Measurements from ENCODE around the gene CWH43.
"Not testable (repeated sequence)": the region's sequence is repeated elsewhere in the genome, so short reads cannot be mapped to it uniquely, and the experiment has no call there.

Gene CWH43

GRCh38 chr4:48979914-48980579 is 6.0 kb upstream of the CWH43 start:
- no peak for DNase-seq

GRCh38 chr4:48984005-48984404 is 2.1 kb upstream of the CWH43 start:
- DNase-seq = not testable (repeated sequence)

- DNase-seq = no peak
Observed at GRCh38 chr4:48985602-48985975, 486 bp upstream of the CWH43 start.

GRCh38 chr4:48986654-48987164 is 634 bp downstream of the CWH43 start:
- no peak for DNase-seq

- no peak for DNase-seq
Observed at GRCh38 chr4:48989461-48990203, 3.6 kb downstream of the CWH43 start.

- no peak for DNase-seq
Observed at GRCh38 chr4:48991357-48991756, 5.3 kb downstream of the CWH43 start.

GRCh38 chr4:48997962-48998361 is 11.9 kb downstream of the CWH43 start:
- DNase-seq = no peak

- no peak for DNase-seq
Observed at GRCh38 chr4:48998440-48998839, 12.4 kb downstream of the CWH43 start.

GRCh38 chr4:49000806-49001205 is 14.7 kb downstream of the CWH43 start:
- DNase-seq = no peak

GRCh38 chr4:49002931-49003330 is 16.9 kb downstream of the CWH43 start:
- no peak for DNase-seq

GRCh38 chr4:49018718-49019295 is 32.7 kb downstream of the CWH43 start:
- DNase-seq = no peak

GRCh38 chr4:49032440-49033161 is 46.5 kb downstream of the CWH43 start:
- no peak for DNase-seq

- no peak for DNase-seq
Observed at GRCh38 chr4:49036528-49036927, 50.5 kb downstream of the CWH43 start.

- DNase-seq = no peak
Observed at GRCh38 chr4:49044270-49044669, 58.2 kb downstream of the CWH43 start.

GRCh38 chr4:49058306-49058705 is 72.2 kb downstream of the CWH43 start:
- DNase-seq = no peak

- DNase-seq = no peak
Observed at GRCh38 chr4:49063670-49064069, 77.6 kb downstream of the CWH43 start.

GRCh38 chr4:49072196-49072595 is 86.1 kb downstream of the CWH43 start:
- not testable (repeated sequence) for DNase-seq

- not testable (repeated sequence) for DNase-seq
Observed at GRCh38 chr4:49091883-49092282, 105.8 kb downstream of the CWH43 start.

GRCh38 chr4:49092608-49093135 is 106.6 kb downstream of the CWH43 start:
- DNase-seq = not testable (repeated sequence)

- DNase-seq = not testable (repeated sequence)
Observed at GRCh38 chr4:49096215-49096614, 110.1 kb downstream of the CWH43 start.

- DNase-seq = not testable (repeated sequence)
Observed at GRCh38 chr4:49096627-49097026, 110.6 kb downstream of the CWH43 start.

GRCh38 chr4:49097071-49097470 is 111.0 kb downstream of the CWH43 start:
- DNase-seq = not testable (repeated sequence)

- DNase-seq = not testable (repeated sequence)
Observed at GRCh38 chr4:49097505-49097904, 111.4 kb downstream of the CWH43 start.

All from NK-92 treated with Interleukin-12 subunit alpha and Interleukin-12 subunit beta, amount 100 ng/mL, for 24 hours (cell line).